Measurements from ENCODE around the gene KBTBD13. TPM values are rescaled to one million over a fixed set of nuclear protein-coding genes. Genes with fewer than 3 reads are reported as not detected.
"Not testable (repeated sequence)": the region's sequence is repeated elsewhere in the genome, so short reads cannot be mapped to it uniquely, and the experiment has no call there.

Gene KBTBD13
- polyA plus RNA-seq, 4 donors, result 0.06 to 0.11 (median 0.09) TPM

GRCh38 chr15:65085990-65086679 lies 9.6 kb downstream of the KBTBD13 start:
- DNase-seq (ENCODE audit: low read depth in 4 of 4, low spot score in 3 of 4), result no peak

GRCh38 chr15:65086680-65087111 lies 10.2 kb downstream of the KBTBD13 start:
- no peak for DNase-seq (ENCODE audit: low read depth in 4 of 4, low spot score in 3 of 4)

- no peak for DNase-seq (ENCODE audit: low read depth in 4 of 4, low spot score in 3 of 4)
These were observed 10.9 kb downstream of the KBTBD13 start for GRCh38 chr15:65087411-65087810.

- DNase-seq (ENCODE audit: low read depth in 4 of 4, low spot score in 3 of 4), result no peak
These were observed 11.5 kb downstream of the KBTBD13 start for GRCh38 chr15:65087873-65088642.

- DNase-seq (ENCODE audit: low read depth in 4 of 4, low spot score in 3 of 4), result no peak
These were observed 12.1 kb downstream of the KBTBD13 start for GRCh38 chr15:65088643-65089021.

- DNase-seq (ENCODE audit: low read depth in 4 of 4, low spot score in 3 of 4), result no peak
These were observed 12.8 kb downstream of the KBTBD13 start for GRCh38 chr15:65089206-65089824.

- DNase-seq (ENCODE audit: low read depth in 4 of 4, low spot score in 3 of 4), result no peak
These were observed 15.6 kb downstream of the KBTBD13 start for GRCh38 chr15:65091946-65092770.

- no peak for DNase-seq (ENCODE audit: low read depth in 4 of 4, low spot score in 3 of 4)
These were observed 16.6 kb downstream of the KBTBD13 start for GRCh38 chr15:65092911-65093792.

GRCh38 chr15:65093793-65094170 lies 17.2 kb downstream of the KBTBD13 start:
- not testable (repeated sequence) for DNase-seq (ENCODE audit: low read depth in 4 of 4, low spot score in 3 of 4)

- no peak for DNase-seq (ENCODE audit: low read depth in 4 of 4, low spot score in 3 of 4)
These were observed 17.9 kb downstream of the KBTBD13 start for GRCh38 chr15:65094294-65094995.

- DNase-seq (ENCODE audit: low read depth in 4 of 4, low spot score in 3 of 4), result no peak
These were observed 18.6 kb downstream of the KBTBD13 start for GRCh38 chr15:65095011-65095746.

GRCh38 chr15:65095747-65096104 lies 19.2 kb downstream of the KBTBD13 start:
- DNase-seq (ENCODE audit: low read depth in 4 of 4, low spot score in 3 of 4), result no peak

- DNase-seq (ENCODE audit: low read depth in 4 of 4, low spot score in 3 of 4), result no peak
These were observed 20.2 kb downstream of the KBTBD13 start for GRCh38 chr15:65096481-65097385.

- no peak for DNase-seq (ENCODE audit: low read depth in 4 of 4, low spot score in 3 of 4)
These were observed 21.2 kb downstream of the KBTBD13 start for GRCh38 chr15:65097651-65098263.

- no peak for DNase-seq (ENCODE audit: low read depth in 4 of 4, low spot score in 3 of 4)
These were observed 22.8 kb downstream of the KBTBD13 start for GRCh38 chr15:65099336-65099735.

GRCh38 chr15:65099801-65100200 lies 23.3 kb downstream of the KBTBD13 start:
- not testable (repeated sequence) for DNase-seq (ENCODE audit: low read depth in 4 of 4, low spot score in 3 of 4)

- no peak for DNase-seq (ENCODE audit: low read depth in 4 of 4, low spot score in 3 of 4)
These were observed 23.9 kb downstream of the KBTBD13 start for GRCh38 chr15:65100442-65100841.

Measured in right renal pelvis (tissue), 4 donors.